HepG2 (cell line): ENCODE results near the gene MTRF1. TPM values are rescaled to one million over a fixed set of nuclear protein-coding genes. Genes with fewer than 3 reads are reported as not detected.

Source experiments
- ASH2L ChIP-seq: fragments of 300-600, 200-600 bp; sonication (generic); IDR thresholded peaks from 2 replicates; pipeline ENCODE4 v1.7.0; 2017; ENCODE audit warnings: low read depth, mild to moderate bottlenecking, moderate library complexity, mixed read lengths, low read length; ENCODE audit not compliant: insufficient read length
- HDAC1 ChIP-seq: sonication (generic); formaldehyde crosslinking; IDR thresholded peaks from 2 replicates; pipeline ENCODE4 v1.5.1; 2020; ENCODE audit warnings: mild to moderate bottlenecking, missing genetic modification reagents
- KDM3A ChIP-seq: IDR thresholded peaks from 2 replicates; pipeline ENCODE4 v1.6.1; 2018; ENCODE audit warnings: low read depth, missing compliant biosample characterization
- KMT2B ChIP-seq: IDR thresholded peaks from 2 replicates; pipeline ENCODE4 v1.6.1; 2016; ENCODE audit warnings: missing genetic modification reagents, missing compliant biosample characterization
- SMARCC2 ChIP-seq: fragments of 450-650 bp; IDR thresholded peaks from 2 replicates; pipeline ENCODE4 v1.6.1; 2017; ENCODE audit warnings: antibody characterized with exemption, mild to moderate bottlenecking
- ZNF546 ChIP-seq: sonication (generic); formaldehyde crosslinking; conservative IDR thresholded peaks from 2 replicates; pipeline ENCODE4 v1.8.1; 2023; ENCODE audit warnings: mild to moderate bottlenecking, missing genetic modification reagents
- polyA plus RNA-seq, 8 experiments: library from polyadenylated mRNA; depleted of rRNA in 3 of 8; stranded (reverse) in 7 of 8; unstranded in 1 of 8; fragments of >200 nt; fragmentation: Illumina TruSeq in 4 of 8; extraction: Trizol in 4 of 8; gene quantifications; 2 replicates each; pipeline versions ENCODE4 v1.2.1 to v1.2.3, GENCODE V29; 2011 to 2016; ENCODE audit warnings: low read depth in 4 of 8, missing spikeins in 1 of 8, mixed read lengths in 1 of 8; ENCODE audit not compliant: insufficient read depth in 1 of 8
- total RNA-seq, 5 experiments: library from RNA; depleted of rRNA; stranded (reverse); fragments of >200 nt; fragmentation: Illumina TruSeq; extraction: Trizol; gene quantifications; 2 replicates each; pipeline ENCODE4 v1.2.3, GENCODE V29; 2016; ENCODE audit warnings: low read depth in 1 of 5
- TF ChIP-seq, protein P1 (sequence below), 2 experiments: fragments of 450-650 bp in 1 of 2; sonication (generic) in 1 of 2; formaldehyde crosslinking; IDR thresholded peaks; 2 replicates each; pipeline versions ENCODE4 v1.5.0 to v1.8.0; 2020 to 2022; ENCODE audit warnings: mild to moderate bottlenecking in 1 of 2, missing genetic modification reagents in 1 of 2
- TF ChIP-seq, protein P2 (sequence below): sonication (generic); formaldehyde crosslinking; IDR thresholded peaks from 2 replicates; pipeline ENCODE4 v1.8.0; 2022; ENCODE audit warnings: mild to moderate bottlenecking, missing genetic modification reagents, moderate library complexity
- TF ChIP-seq, protein P3 (sequence below): sonication (generic); formaldehyde crosslinking; IDR thresholded peaks from 2 replicates; pipeline ENCODE4 v1.5.1; 2020; ENCODE audit warnings: mild to moderate bottlenecking, missing genetic modification reagents, borderline replicate concordance
- TF ChIP-seq, protein P4 (sequence below): IDR thresholded peaks from 2 replicates; pipeline ENCODE4 v1.6.1; 2016; ENCODE audit warnings: mild to moderate bottlenecking
- TF ChIP-seq, protein P5 (sequence below): sonication (generic); formaldehyde crosslinking; IDR thresholded peaks from one replicate; pipeline ENCODE4 v1.5.1; 2020; ENCODE audit warnings: mild to moderate bottlenecking, missing genetic modification reagents; ENCODE audit errors: not compliant biosample characterization

Gene MTRF1
- total and polyA plus RNA-seq, 2 of the 13 experiments (the other 11 are each of a cell fraction or from before 2014, with no cell fraction given), result 21.6 to 27.2 TPM

DNA sequence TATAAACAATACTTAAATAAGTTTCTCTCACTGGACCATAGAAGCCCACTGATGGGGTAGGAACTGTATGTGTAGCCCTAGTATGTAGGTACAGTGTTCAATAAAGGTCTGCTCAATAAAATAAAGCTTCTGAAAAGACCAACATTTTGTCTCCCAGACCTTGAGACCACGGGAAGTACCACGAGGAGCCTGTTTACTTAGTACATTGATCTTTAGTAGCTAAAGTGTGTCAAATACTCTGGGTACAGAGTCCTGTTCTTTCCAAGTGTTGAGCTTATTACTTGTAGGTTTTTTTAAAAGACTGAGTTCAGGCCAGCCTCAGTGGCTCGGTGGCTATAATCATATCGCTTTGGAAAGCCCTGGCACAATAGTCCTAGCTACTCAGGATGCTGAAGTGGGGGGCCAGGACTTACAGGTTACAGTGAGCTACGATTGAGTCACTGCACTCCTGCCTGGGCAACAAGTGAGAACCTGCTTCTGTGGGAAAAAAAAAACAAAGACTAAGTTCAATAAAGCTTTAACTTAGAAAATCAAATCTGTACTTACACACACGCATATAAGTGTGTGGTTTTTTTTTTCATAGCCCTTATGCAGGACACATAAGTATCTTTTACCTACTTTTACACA, 3.4 kb downstream of the MTRF1 start (continued):
- TF ChIP-seq, protein P1, sequence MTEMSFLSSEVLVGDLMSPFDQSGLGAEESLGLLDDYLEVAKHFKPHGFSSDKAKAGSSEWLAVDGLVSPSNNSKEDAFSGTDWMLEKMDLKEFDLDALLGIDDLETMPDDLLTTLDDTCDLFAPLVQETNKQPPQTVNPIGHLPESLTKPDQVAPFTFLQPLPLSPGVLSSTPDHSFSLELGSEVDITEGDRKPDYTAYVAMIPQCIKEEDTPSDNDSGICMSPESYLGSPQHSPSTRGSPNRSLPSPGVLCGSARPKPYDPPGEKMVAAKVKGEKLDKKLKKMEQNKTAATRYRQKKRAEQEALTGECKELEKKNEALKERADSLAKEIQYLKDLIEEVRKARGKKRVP (CRISPR knock-in tag; IDR thresholded peaks at IDR 0.05), result no peak
- TF ChIP-seq KDM3A (CRISPR knock-in tag) (no peak), ZNF546 (no peak), ASH2L (peak; percentile 57), HDAC1 (CRISPR knock-in tag) (peak; percentile 81), SMARCC2 (no peak), KMT2B (CRISPR knock-in tag) (0 out of 2 replicates have a peak, but pooled peaks have one; percentile 18)
- TF ChIP-seq, protein P2, sequence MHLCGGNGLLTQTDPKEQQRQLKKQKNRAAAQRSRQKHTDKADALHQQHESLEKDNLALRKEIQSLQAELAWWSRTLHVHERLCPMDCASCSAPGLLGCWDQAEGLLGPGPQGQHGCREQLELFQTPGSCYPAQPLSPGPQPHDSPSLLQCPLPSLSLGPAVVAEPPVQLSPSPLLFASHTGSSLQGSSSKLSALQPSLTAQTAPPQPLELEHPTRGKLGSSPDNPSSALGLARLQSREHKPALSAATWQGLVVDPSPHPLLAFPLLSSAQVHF, result no peak
- TF ChIP-seq, protein P3, sequence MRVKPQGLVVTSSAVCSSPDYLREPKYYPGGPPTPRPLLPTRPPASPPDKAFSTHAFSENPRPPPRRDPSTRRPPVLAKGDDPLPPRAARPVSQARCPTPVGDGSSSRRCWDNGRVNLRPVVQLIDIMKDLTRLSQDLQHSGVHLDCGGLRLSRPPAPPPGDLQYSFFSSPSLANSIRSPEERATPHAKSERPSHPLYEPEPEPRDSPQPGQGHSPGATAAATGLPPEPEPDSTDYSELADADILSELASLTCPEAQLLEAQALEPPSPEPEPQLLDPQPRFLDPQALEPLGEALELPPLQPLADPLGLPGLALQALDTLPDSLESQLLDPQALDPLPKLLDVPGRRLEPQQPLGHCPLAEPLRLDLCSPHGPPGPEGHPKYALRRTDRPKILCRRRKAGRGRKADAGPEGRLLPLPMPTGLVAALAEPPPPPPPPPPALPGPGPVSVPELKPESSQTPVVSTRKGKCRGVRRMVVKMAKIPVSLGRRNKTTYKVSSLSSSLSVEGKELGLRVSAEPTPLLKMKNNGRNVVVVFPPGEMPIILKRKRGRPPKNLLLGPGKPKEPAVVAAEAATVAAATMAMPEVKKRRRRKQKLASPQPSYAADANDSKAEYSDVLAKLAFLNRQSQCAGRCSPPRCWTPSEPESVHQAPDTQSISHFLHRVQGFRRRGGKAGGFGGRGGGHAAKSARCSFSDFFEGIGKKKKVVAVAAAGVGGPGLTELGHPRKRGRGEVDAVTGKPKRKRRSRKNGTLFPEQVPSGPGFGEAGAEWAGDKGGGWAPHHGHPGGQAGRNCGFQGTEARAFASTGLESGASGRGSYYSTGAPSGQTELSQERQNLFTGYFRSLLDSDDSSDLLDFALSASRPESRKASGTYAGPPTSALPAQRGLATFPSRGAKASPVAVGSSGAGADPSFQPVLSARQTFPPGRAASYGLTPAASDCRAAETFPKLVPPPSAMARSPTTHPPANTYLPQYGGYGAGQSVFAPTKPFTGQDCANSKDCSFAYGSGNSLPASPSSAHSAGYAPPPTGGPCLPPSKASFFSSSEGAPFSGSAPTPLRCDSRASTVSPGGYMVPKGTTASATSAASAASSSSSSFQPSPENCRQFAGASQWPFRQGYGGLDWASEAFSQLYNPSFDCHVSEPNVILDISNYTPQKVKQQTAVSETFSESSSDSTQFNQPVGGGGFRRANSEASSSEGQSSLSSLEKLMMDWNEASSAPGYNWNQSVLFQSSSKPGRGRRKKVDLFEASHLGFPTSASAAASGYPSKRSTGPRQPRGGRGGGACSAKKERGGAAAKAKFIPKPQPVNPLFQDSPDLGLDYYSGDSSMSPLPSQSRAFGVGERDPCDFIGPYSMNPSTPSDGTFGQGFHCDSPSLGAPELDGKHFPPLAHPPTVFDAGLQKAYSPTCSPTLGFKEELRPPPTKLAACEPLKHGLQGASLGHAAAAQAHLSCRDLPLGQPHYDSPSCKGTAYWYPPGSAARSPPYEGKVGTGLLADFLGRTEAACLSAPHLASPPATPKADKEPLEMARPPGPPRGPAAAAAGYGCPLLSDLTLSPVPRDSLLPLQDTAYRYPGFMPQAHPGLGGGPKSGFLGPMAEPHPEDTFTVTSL (CRISPR knock-in tag), result peak; percentile 88; the same call in 1 of the 2 replicates
- TF ChIP-seq, protein P4, sequence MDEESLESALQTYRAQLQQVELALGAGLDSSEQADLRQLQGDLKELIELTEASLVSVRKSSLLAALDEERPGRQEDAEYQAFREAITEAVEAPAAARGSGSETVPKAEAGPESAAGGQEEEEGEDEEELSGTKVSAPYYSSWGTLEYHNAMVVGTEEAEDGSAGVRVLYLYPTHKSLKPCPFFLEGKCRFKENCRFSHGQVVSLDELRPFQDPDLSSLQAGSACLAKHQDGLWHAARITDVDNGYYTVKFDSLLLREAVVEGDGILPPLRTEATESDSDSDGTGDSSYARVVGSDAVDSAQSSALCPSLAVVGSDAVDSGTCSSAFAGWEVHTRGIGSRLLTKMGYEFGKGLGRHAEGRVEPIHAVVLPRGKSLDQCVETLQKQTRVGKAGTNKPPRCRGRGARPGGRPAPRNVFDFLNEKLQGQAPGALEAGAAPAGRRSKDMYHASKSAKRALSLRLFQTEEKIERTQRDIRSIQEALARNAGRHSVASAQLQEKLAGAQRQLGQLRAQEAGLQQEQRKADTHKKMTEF (CRISPR knock-in tag), result 0 out of 2 replicates have a peak, but pooled peaks have one; percentile 53
- TF ChIP-seq, protein P5, sequence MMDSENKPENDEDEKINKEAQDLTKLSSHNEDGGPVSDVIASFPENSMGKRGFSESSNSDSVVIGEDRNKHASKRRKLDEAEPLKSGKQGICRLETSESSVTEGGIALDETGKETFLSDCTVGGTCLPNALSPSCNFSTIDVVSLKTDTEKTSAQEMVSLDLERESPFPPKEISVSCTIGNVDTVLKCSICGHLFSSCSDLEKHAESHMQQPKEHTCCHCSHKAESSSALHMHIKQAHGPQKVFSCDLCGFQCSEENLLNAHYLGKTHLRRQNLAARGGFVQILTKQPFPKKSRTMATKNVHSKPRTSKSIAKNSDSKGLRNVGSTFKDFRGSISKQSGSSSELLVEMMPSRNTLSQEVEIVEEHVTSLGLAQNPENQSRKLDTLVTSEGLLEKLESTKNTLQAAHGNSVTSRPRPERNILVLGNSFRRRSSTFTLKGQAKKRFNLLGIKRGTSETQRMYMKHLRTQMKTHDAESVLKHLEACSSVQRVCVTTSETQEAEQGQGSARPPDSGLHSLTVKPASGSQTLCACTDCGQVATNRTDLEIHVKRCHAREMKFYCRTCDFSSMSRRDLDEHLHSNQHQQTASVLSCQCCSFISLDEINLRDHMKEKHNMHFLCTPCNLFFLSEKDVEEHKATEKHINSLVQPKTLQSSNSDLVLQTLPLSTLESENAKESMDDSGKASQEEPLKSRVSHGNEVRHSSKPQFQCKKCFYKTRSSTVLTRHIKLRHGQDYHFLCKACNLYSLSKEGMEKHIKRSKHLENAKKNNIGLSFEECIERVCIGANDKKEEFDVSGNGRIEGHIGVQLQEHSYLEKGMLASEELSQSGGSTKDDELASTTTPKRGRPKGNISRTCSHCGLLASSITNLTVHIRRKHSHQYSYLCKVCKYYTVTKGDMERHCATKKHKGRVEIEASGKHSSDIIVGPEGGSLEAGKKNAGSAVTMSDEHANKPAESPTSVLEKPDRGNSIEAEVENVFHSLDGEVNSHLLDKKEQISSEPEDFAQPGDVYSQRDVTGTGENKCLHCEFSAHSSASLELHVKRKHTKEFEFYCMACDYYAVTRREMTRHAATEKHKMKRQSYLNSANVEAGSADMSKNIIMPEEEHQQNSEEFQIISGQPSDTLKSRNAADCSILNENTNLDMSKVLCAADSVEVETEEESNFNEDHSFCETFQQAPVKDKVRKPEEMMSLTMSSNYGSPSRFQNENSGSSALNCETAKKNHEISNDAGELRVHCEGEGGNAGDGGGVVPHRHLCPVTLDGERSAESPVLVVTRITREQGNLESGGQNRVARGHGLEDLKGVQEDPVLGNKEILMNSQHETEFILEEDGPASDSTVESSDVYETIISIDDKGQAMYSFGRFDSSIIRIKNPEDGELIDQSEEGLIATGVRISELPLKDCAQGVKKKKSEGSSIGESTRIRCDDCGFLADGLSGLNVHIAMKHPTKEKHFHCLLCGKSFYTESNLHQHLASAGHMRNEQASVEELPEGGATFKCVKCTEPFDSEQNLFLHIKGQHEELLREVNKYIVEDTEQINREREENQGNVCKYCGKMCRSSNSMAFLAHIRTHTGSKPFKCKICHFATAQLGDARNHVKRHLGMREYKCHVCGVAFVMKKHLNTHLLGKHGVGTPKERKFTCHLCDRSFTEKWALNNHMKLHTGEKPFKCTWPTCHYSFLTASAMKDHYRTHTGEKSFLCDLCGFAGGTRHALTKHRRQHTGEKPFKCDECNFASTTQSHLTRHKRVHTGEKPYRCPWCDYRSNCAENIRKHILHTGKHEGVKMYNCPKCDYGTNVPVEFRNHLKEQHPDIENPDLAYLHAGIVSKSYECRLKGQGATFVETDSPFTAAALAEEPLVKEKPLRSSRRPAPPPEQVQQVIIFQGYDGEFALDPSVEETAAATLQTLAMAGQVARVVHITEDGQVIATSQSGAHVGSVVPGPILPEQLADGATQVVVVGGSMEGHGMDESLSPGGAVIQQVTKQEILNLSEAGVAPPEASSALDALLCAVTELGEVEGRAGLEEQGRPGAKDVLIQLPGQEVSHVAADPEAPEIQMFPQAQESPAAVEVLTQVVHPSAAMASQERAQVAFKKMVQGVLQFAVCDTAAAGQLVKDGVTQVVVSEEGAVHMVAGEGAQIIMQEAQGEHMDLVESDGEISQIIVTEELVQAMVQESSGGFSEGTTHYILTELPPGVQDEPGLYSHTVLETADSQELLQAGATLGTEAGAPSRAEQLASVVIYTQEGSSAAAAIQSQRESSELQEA (CRISPR knock-in tag), result no peak
